Sigmoid colon (tissue), 7 donors: ENCODE measurements around the gene MAST4. TPM values are rescaled to one million over a fixed set of nuclear protein-coding genes. Genes with fewer than 3 reads are reported as not detected.

Source experiments
- DNase-seq: peaks from one replicate; pipeline ENCODE4 v3.0.0-alpha.2; 2019
- H3K27ac ChIP-seq, 4 donors: fragments of 200-600 bp; sonication (generic); one replicate each; pipeline ENCODE4 v1.5.1; 2016 to 2019; ENCODE audit warnings: mild to moderate bottlenecking in 1 of 4
- H3K27me3 ChIP-seq, 3 donors: fragments of 200-600 bp; sonication (generic); one replicate each; pipeline ENCODE4 v1.5.1; 2019; ENCODE audit warnings: mild to moderate bottlenecking in 1 of 3
- H3K36me3 ChIP-seq, 4 donors: fragments of 200-600 bp; sonication (generic); one replicate each; pipeline ENCODE4 v1.5.1; 2016 to 2019
- H3K4me1 ChIP-seq, 4 donors: fragments of 200-600 bp; sonication (generic); one replicate each; pipeline ENCODE4 v1.5.1; 2017 to 2019
- H3K4me3 ChIP-seq, 4 donors: fragments of 200-600 bp; sonication (generic); one replicate each; pipeline ENCODE4 v1.5.1; 2017 to 2019; ENCODE audit warnings: mild to moderate bottlenecking in 2 of 4, moderate library complexity in 1 of 4
- H3K9me3 ChIP-seq, 4 donors: fragments of 200-600 bp in 3 of 4; sonication (generic) in 3 of 4; one replicate each; pipeline versions ENCODE4 v1.5.1 to v1.6.1; 2013 to 2019
- CTCF ChIP-seq, 4 experiments: fragments of 450-650 bp in 3 of 4; fragments of 200-600 bp in 1 of 4; IDR thresholded peaks; one replicate each; pipeline ENCODE4 v1.5.1; 2016 to 2019; ENCODE audit warnings: antibody characterized with exemption in 4 of 4, mild to moderate bottlenecking in 3 of 4, moderate library complexity in 2 of 4
- EP300 ChIP-seq, 4 donors: sonication (generic); formaldehyde crosslinking; IDR thresholded peaks; one replicate each; pipeline ENCODE4 v1.6.1; 2017; ENCODE audit warnings: antibody characterized with exemption in 4 of 4
- POLR2A ChIP-seq, 2 donors: fragments of 450-650 bp; IDR thresholded peaks; one replicate each; pipeline ENCODE4 v1.6.1; 2016; ENCODE audit warnings: antibody characterized with exemption in 2 of 2, mild to moderate bottlenecking in 2 of 2, moderate library complexity in 2 of 2
- POLR2AphosphoS5 ChIP-seq, 4 donors: sonication (generic); formaldehyde crosslinking; IDR thresholded peaks; one replicate each; pipeline ENCODE4 v1.6.1; 2017; ENCODE audit warnings: antibody characterized with exemption in 4 of 4
- WGBS, 2 donors: extraction: QIAGEN DNeasy Blood & Tissue Kit; methylation state at CpG; one replicate each; pipeline ENCODE4 v1.1.7; 2013; 5-methylcytosine and 5-hydroxymethylcytosine counted together
- intact Hi-C: fragments of 100-400 bp; cut with DNase I; formaldehyde crosslinking; loops from one replicate; pipeline ENCODE4 v1.15.1; 2023
- polyA plus RNA-seq, 3 donors: library from polyadenylated mRNA; stranded (reverse); fragments of 200-250 nt; gene quantifications; one replicate each; pipeline ENCODE4 v1.2.3, GENCODE V29; 2013
- total RNA-seq, 4 donors: library from RNA; depleted of rRNA; stranded (reverse); fragments of >200 nt; gene quantifications; one replicate each; pipeline ENCODE4 v1.1.0, GENCODE V29; 2016
- donor health status: healthy with polysubstance abuse.
- donor health status: Bipolar disorder and iron deficiency.
- donor health status: healthy.

The MAST4 gene
- total and polyA plus RNA-seq, 7 donors, result 1.6 to 30.7 (median 15.7) TPM

- Histone ChIP-seq H3K4me1 (peaks cover 0 to 16% (median 13%) of the 10 kb centered on the region in 4 donors), H3K27ac (peak overlapping the region in 2 of 4 donors; percentile 24 to 41), H3K27me3 (no peaks in the 10 kb centered on the region), H3K9me3 (no peaks in the 10 kb centered on the region), H3K4me3 (no peak overlapping the region), H3K36me3 (no peaks in the 10 kb centered on the region)
- 65 to 80% methylated on average over 3 of the region's 3 CpGs for WGBS, 2 donors
- TF ChIP-seq EP300 (IDR thresholded peaks at IDR 0.05) (no peak), POLR2A (IDR thresholded peaks at IDR 0.05) (no peak), POLR2AphosphoS5 (IDR thresholded peaks at IDR 0.05) (no peak), CTCF (IDR thresholded peaks at IDR 0.05) (no peak)
- no peak for DNase-seq
- intact Hi-C loops, result no loop called here
Measured at GRCh38 chr5:66882606-66883227, 286.5 kb downstream of the MAST4 start.

GRCh38 chr5:66884564-66885243, 288.5 kb downstream of the MAST4 start:
- Histone ChIP-seq H3K27ac (no peak overlapping the region), H3K27me3 (no peaks in the 10 kb centered on the region), H3K4me1 (peaks cover 0 to 24% (median 13%) of the 10 kb centered on the region in 4 donors), H3K4me3 (no peak overlapping the region), H3K9me3 (no peaks in the 10 kb centered on the region), H3K36me3 (no peaks in the 10 kb centered on the region)
- no peak for DNase-seq
- 86 to 88% methylated on average over 10 of the region's 10 CpGs for WGBS, 2 donors
- intact Hi-C loops, result no loop called here
- no peak for TF ChIP-seq CTCF (IDR thresholded peaks at IDR 0.05)
- TF ChIP-seq POLR2AphosphoS5 (IDR thresholded peaks at IDR 0.05), result no peak
- no peak for TF ChIP-seq EP300 (IDR thresholded peaks at IDR 0.05)
- no peak for TF ChIP-seq POLR2A (IDR thresholded peaks at IDR 0.05)

GRCh38 chr5:66886941-66887340, 290.7 kb downstream of the MAST4 start:
- Histone ChIP-seq H3K4me1 (peaks cover 0 to 19% (median 8%) of the 10 kb centered on the region in 4 donors), H3K27ac (no peak overlapping the region), H3K4me3 (no peak overlapping the region), H3K36me3 (no peaks in the 10 kb centered on the region), H3K27me3 (no peaks in the 10 kb centered on the region), H3K9me3 (no peaks in the 10 kb centered on the region)
- intact Hi-C loops, result no loop called here
- DNase-seq, result no peak
- WGBS, 2 donors, result 63 to 81% methylated on average over 1 of the region's 1 CpG
- TF ChIP-seq CTCF (IDR thresholded peaks at IDR 0.05) (no peak), EP300 (IDR thresholded peaks at IDR 0.05) (no peak), POLR2A (IDR thresholded peaks at IDR 0.05) (no peak), POLR2AphosphoS5 (IDR thresholded peaks at IDR 0.05) (no peak)

GRCh38 chr5:66888613-66889012, 292.4 kb downstream of the MAST4 start:
- intact Hi-C loops, result no loop called here
- Histone ChIP-seq H3K27ac (no peak overlapping the region), H3K9me3 (no peaks in the 10 kb centered on the region), H3K4me1 (peaks cover 0 to 7% (median 0%) of the 10 kb centered on the region in 4 donors), H3K27me3 (no peaks in the 10 kb centered on the region), H3K36me3 (no peaks in the 10 kb centered on the region), H3K4me3 (no peak overlapping the region)
- no peak for TF ChIP-seq CTCF (IDR thresholded peaks at IDR 0.05)
- TF ChIP-seq POLR2A (IDR thresholded peaks at IDR 0.05), result no peak
- no peak for TF ChIP-seq POLR2AphosphoS5 (IDR thresholded peaks at IDR 0.05)
- TF ChIP-seq EP300 (IDR thresholded peaks at IDR 0.05), result no peak
- WGBS, 2 donors, result 53 to 59% methylated on average over 2 of the region's 2 CpGs
- no peak for DNase-seq
